GM12875 (cell line): ENCODE data around the gene ALKBH5.

Experiments used
- H3K4me3 ChIP-seq: one replicate; pipeline ENCODE4 v1.5.1; 2011; ENCODE audit warnings: low read depth, low read length, control low read depth
- CTCF ChIP-seq: IDR thresholded peaks from 2 replicates; pipeline ENCODE4 v1.5.1; 2011; ENCODE audit warnings: low read depth, mild to moderate bottlenecking, control low read depth, inconsistent platforms, low read length, moderate library complexity, borderline replicate concordance; ENCODE audit not compliant: insufficient read depth

The ALKBH5 gene

GRCh38 chr17:18258356-18259038 is 74.9 kb downstream of the ALKBH5 start, which contains the start of gene FLII:
TSS of gene FLII (minus strand) at chr17:18258738. CDS start at chr17:18258690, 48 bp downstream.
- TF ChIP-seq CTCF: no peak
- peak within 1 kb of the TSS; percentile 79 for H3K4me3 ChIP-seq
